Stimulated activated naive CD8-positive, alpha-beta T cell treated with anti-CD3 and anti-CD28 coated beads, Interleukin-15, amount 100 ng/mL, for 72 hours (primary cell): ENCODE results near the gene WNT1.

Experiments used
- ATAC-seq: fragments of 150-1000 bp; cut with Tn5 transposase; 2 replicates; pipeline ENCODE4 v1.10.0; 2021; ENCODE audit warnings: mild to moderate bottlenecking, moderate library complexity
- DNase-seq, 2 donors: peaks; one replicate each; pipeline ENCODE4 v3.0.0; 2021 to 2022
- H3K27ac Mint-ChIP-seq, 2 donors: one replicate each; pipeline ENCODE4 v1.8.0; 2022; ENCODE audit warnings: mild to moderate bottlenecking in 2 of 2, mixed read lengths in 2 of 2, moderate library complexity in 2 of 2
- H3K27me3 Mint-ChIP-seq: one replicate; pipeline ENCODE4 v1.8.0; 2022; ENCODE audit warnings: mixed read lengths
- H3K4me1 Mint-ChIP-seq: one replicate; pipeline ENCODE4 v1.8.0; 2022; ENCODE audit warnings: mild to moderate bottlenecking, mixed read lengths
- H3K4me3 Mint-ChIP-seq, 2 donors: one replicate each; pipeline ENCODE4 v1.8.0; 2022; ENCODE audit warnings: mild to moderate bottlenecking in 2 of 2, mixed read lengths in 2 of 2, moderate library complexity in 1 of 2
- H3K9me3 Mint-ChIP-seq, 2 donors: one replicate each; pipeline ENCODE4 v1.8.0; 2022; ENCODE audit warnings: mixed read lengths in 2 of 2

Gene WNT1

GRCh38 chr12:48970702-48971334 is 7.3 kb upstream of the WNT1 start:
- DNase-seq (no peak), ATAC-seq (no peak)
- H3K4me1 Mint-ChIP-seq, result peaks cover 65% of the 10 kb centered on the region
- no peak overlapping the region for H3K27ac Mint-ChIP-seq
- peaks cover 78% of the 10 kb centered on the region for H3K27me3 Mint-ChIP-seq
- peak overlapping the region; percentile 45 to 92 for H3K4me3 Mint-ChIP-seq
- no peaks in the 10 kb centered on the region for H3K9me3 Mint-ChIP-seq

- peak in 1 of 2 donors; percentile 77 for DNase-seq
- no peaks in the 10 kb centered on the region for H3K9me3 Mint-ChIP-seq
- H3K4me1 Mint-ChIP-seq, result peaks cover 68% of the 10 kb centered on the region
- peak overlapping the region; percentile 67 to 92 for H3K4me3 Mint-ChIP-seq
- H3K27me3 Mint-ChIP-seq, result peaks cover 83% of the 10 kb centered on the region
- peak; percentile 66 for ATAC-seq
- no peak overlapping the region for H3K27ac Mint-ChIP-seq
Observed at GRCh38 chr12:48972213-48972951, 5.7 kb upstream of the WNT1 start.

GRCh38 chr12:48972952-48973483 is 5.1 kb upstream of the WNT1 start:
- Mint-ChIP-seq H3K4me1 (peaks cover 74% of the 10 kb centered on the region), H3K27ac (no peak overlapping the region), H3K27me3 (peaks cover 83% of the 10 kb centered on the region)

GRCh38 chr12:48973531-48973930 is 4.6 kb upstream of the WNT1 start:
- no peak overlapping the region for H3K27ac Mint-ChIP-seq
- no peak overlapping the region for H3K4me3 Mint-ChIP-seq
- peaks cover 82% of the 10 kb centered on the region for H3K27me3 Mint-ChIP-seq
- H3K9me3 Mint-ChIP-seq, result no peaks in the 10 kb centered on the region
- ATAC-seq (no peak), DNase-seq (no peak)
- peaks cover 71% of the 10 kb centered on the region for H3K4me1 Mint-ChIP-seq

More at GRCh38 chr12:48972952-48973483, 5.1 kb upstream of the WNT1 start:
- H3K9me3 Mint-ChIP-seq, result no peaks in the 10 kb centered on the region
- DNase-seq, result no peak
- no peak overlapping the region for H3K4me3 Mint-ChIP-seq
- ATAC-seq, result no peak

- DNase-seq (peak in 1 of 2 donors; percentile 49), ATAC-seq (no peak)
- Mint-ChIP-seq H3K4me3 (no peak overlapping the region), H3K4me1 (peaks cover 71% of the 10 kb centered on the region), H3K9me3 (no peaks in the 10 kb centered on the region), H3K27me3 (peaks cover 82% of the 10 kb centered on the region), H3K27ac (no peak overlapping the region)
Observed at GRCh38 chr12:48973941-48974673, 4.0 kb upstream of the WNT1 start.

- H3K27me3 Mint-ChIP-seq, result peaks cover 83% of the 10 kb centered on the region
- ATAC-seq (peak; percentile 85), DNase-seq (peak; percentile 93 to 95)
Observed at GRCh38 chr12:48977290-48978281, 536 bp upstream of the WNT1 start.

GRCh38 chr12:48978741-48979601 is 849 bp downstream of the WNT1 start:
- H3K4me1 Mint-ChIP-seq, result peaks cover 54% of the 10 kb centered on the region
- peak overlapping the region; percentile 78 to 84 for H3K4me3 Mint-ChIP-seq
- ATAC-seq (no peak), DNase-seq (no peak)
- no peaks in the 10 kb centered on the region for H3K9me3 Mint-ChIP-seq
- no peak overlapping the region for H3K27ac Mint-ChIP-seq
- peaks cover 81% of the 10 kb centered on the region for H3K27me3 Mint-ChIP-seq

More at GRCh38 chr12:48977290-48978281, 536 bp upstream of the WNT1 start:
- H3K27ac Mint-ChIP-seq, result peak overlapping the region; percentile 7 to 50
- no peaks in the 10 kb centered on the region for H3K9me3 Mint-ChIP-seq
- peak overlapping the region; percentile 33 to 72 for H3K4me3 Mint-ChIP-seq
- H3K4me1 Mint-ChIP-seq, result peaks cover 67% of the 10 kb centered on the region

- H3K4me3 Mint-ChIP-seq, result peak overlapping the region; percentile 78 to 84
- H3K9me3 Mint-ChIP-seq, result no peaks in the 10 kb centered on the region
- DNase-seq (no peak), ATAC-seq (no peak)
- H3K27ac Mint-ChIP-seq, result peak overlapping the region in 1 of 2 donors; percentile 64
- peaks cover 80% of the 10 kb centered on the region for H3K27me3 Mint-ChIP-seq
- H3K4me1 Mint-ChIP-seq, result peaks cover 54% of the 10 kb centered on the region
Observed at GRCh38 chr12:48979602-48980388, 1.7 kb downstream of the WNT1 start.

GRCh38 chr12:48980389-48980952 is 2.3 kb downstream of the WNT1 start:
- Mint-ChIP-seq H3K27me3 (peaks cover 82% of the 10 kb centered on the region), H3K4me1 (peaks cover 54% of the 10 kb centered on the region), H3K9me3 (no peaks in the 10 kb centered on the region), H3K4me3 (peak overlapping the region; percentile 78 to 84), H3K27ac (no peak overlapping the region)
- DNase-seq, result no peak
- ATAC-seq, result no peak

- no peak for ATAC-seq
- H3K4me1 Mint-ChIP-seq, result peaks cover 54% of the 10 kb centered on the region
Observed at GRCh38 chr12:48980953-48981756, 3.0 kb downstream of the WNT1 start.

GRCh38 chr12:48981757-48982157 is 3.6 kb downstream of the WNT1 start:
- Mint-ChIP-seq H3K4me1 (peaks cover 52% of the 10 kb centered on the region), H3K27me3 (peaks cover 80% of the 10 kb centered on the region), H3K9me3 (no peaks in the 10 kb centered on the region)

More at GRCh38 chr12:48980953-48981756, 3.0 kb downstream of the WNT1 start:
- H3K27me3 Mint-ChIP-seq, result peaks cover 82% of the 10 kb centered on the region
- DNase-seq, result no peak
- peak overlapping the region; percentile 78 to 84 for H3K4me3 Mint-ChIP-seq
- H3K9me3 Mint-ChIP-seq, result no peaks in the 10 kb centered on the region
- H3K27ac Mint-ChIP-seq, result peak overlapping the region in 1 of 2 donors; percentile 65

GRCh38 chr12:48982397-48983080 is 4.4 kb downstream of the WNT1 start:
- H3K4me1 Mint-ChIP-seq, result peaks cover 44% of the 10 kb centered on the region
- H3K4me3 Mint-ChIP-seq, result no peak overlapping the region
- peak overlapping the region in 1 of 2 donors; percentile 14 for H3K27ac Mint-ChIP-seq
- ATAC-seq (no peak), DNase-seq (no peak)
- H3K9me3 Mint-ChIP-seq, result no peaks in the 10 kb centered on the region
- H3K27me3 Mint-ChIP-seq, result peaks cover 85% of the 10 kb centered on the region

More at GRCh38 chr12:48981757-48982157, 3.6 kb downstream of the WNT1 start:
- DNase-seq (no peak), ATAC-seq (no peak)
- Mint-ChIP-seq H3K4me3 (peak overlapping the region; percentile 78 to 84), H3K27ac (peak overlapping the region in 1 of 2 donors; percentile 65)
